Keratinocyte (primary cell): ENCODE results near the gene FAM107B. TPM values are rescaled to one million over a fixed set of nuclear protein-coding genes. Genes with fewer than 3 reads are reported as not detected.

Experiments used
- DNase-seq: peaks from one replicate; pipeline ENCODE4 v3.0.0-alpha.2; 2011; ENCODE audit warnings: low read depth, missing footprints, low spot score
- FAIRE-seq: peaks from 2 replicates; lab custom pipeline; 2011; peaks lifted over from hg19 to GRCh38; lab: Jason Lieb, UNC
- H2AFZ ChIP-seq: 2 replicates; pipeline ENCODE4 v1.6.0; 2012; ENCODE audit warnings: low read length, control low read depth, inconsistent platforms; ENCODE audit not compliant: control insufficient read depth
- H3K27ac ChIP-seq: 2 replicates; pipeline ENCODE4 v1.5.1; 2011; ENCODE audit warnings: low read length; ENCODE audit not compliant: control insufficient read depth, insufficient read depth
- H3K27me3 ChIP-seq: 3 replicates; pipeline ENCODE4 v1.6.0; 2011; ENCODE audit warnings: low read length; ENCODE audit not compliant: control insufficient read depth, insufficient read depth; ENCODE audit errors: extremely low read depth
- H3K36me3 ChIP-seq, 2 experiments: 2 replicates in 1 of 2; 3 replicates in 1 of 2; pipeline ENCODE4 v1.5.1; 2011; ENCODE audit warnings: low read length in 2 of 2, mild to moderate bottlenecking in 1 of 2; ENCODE audit not compliant: control insufficient read depth in 2 of 2, insufficient read depth in 2 of 2; ENCODE audit errors: extremely low read depth in 1 of 2
- H3K4me1 ChIP-seq: 3 replicates; pipeline ENCODE4 v1.5.1; 2011; ENCODE audit warnings: low read length; ENCODE audit not compliant: control insufficient read depth, insufficient read depth; ENCODE audit errors: extremely low read depth
- H3K4me2 ChIP-seq: 3 replicates; pipeline ENCODE4 v1.6.0; 2011; ENCODE audit warnings: low read depth, low read length; ENCODE audit not compliant: control insufficient read depth, insufficient read depth; ENCODE audit errors: extremely low read depth
- H3K4me3 ChIP-seq, 3 experiments: fragments of 200-600 bp in 1 of 3; sonication (generic) in 1 of 3; 2 replicates in 2 of 3; 3 replicates in 1 of 3; pipeline ENCODE4 v1.5.1; 2011 to 2016; ENCODE audit warnings: low read length in 3 of 3, mild to moderate bottlenecking in 3 of 3, control low read depth in 2 of 3, inconsistent platforms in 1 of 3, low read depth in 1 of 3, mixed read lengths in 1 of 3, mixed run types in 1 of 3, moderate library complexity in 1 of 3; ENCODE audit not compliant: control insufficient read depth in 2 of 3, insufficient read depth in 2 of 3; ENCODE audit errors: extremely low read depth in 1 of 3
- H3K79me2 ChIP-seq: 2 replicates; pipeline ENCODE4 v1.6.0; 2012; ENCODE audit warnings: low read length; ENCODE audit not compliant: control insufficient read depth, insufficient read depth
- H3K9ac ChIP-seq: 3 replicates; pipeline ENCODE4 v1.6.0; 2011; ENCODE audit warnings: low read length; ENCODE audit not compliant: control insufficient read depth, insufficient read depth; ENCODE audit errors: extremely low read depth
- H3K9me1 ChIP-seq: 3 replicates; pipeline ENCODE4 v1.6.0; 2011; ENCODE audit warnings: low read length; ENCODE audit not compliant: control insufficient read depth, insufficient read depth; ENCODE audit errors: extremely low read depth
- H3K9me3 ChIP-seq: 2 replicates; pipeline ENCODE4 v1.5.1; 2012; ENCODE audit warnings: low read depth, low read length; ENCODE audit not compliant: control insufficient read depth
- H4K20me1 ChIP-seq: 3 replicates; pipeline ENCODE4 v1.6.0; 2011; ENCODE audit warnings: low read length; ENCODE audit not compliant: control insufficient read depth, insufficient read depth; ENCODE audit errors: extremely low read depth
- EZH2 ChIP-seq: IDR thresholded peaks from one replicate; pipeline ENCODE4 v1.6.1; 2012; ENCODE audit warnings: inconsistent platforms, mild to moderate bottlenecking, low read length, moderate library complexity
- dilution Hi-C: fragments of 300-500 bp; cut with MboI; formaldehyde crosslinking; loops from one replicate; pipeline ENCODE4 v1.7.0; 2020; ENCODE audit warnings: low sequenced_read_pairs; ENCODE audit not compliant: extremely low pct_ligation_motif_present
- polyA plus RNA-seq, 5 experiments: library from polyadenylated mRNA; depleted of rRNA in 3 of 5; stranded (reverse) in 3 of 5; stranded (forward) in 1 of 5; unstranded in 1 of 5; fragments of >200 nt; gene quantifications; 1 replicate in 1 of 5; 2 replicates in 3 of 5; 3 replicates in 1 of 5; pipeline versions ENCODE4 v1.2.1 to v1.2.3, GENCODE V29; 2011 to 2012; ENCODE audit warnings: missing spikeins in 2 of 5, low read depth in 1 of 5, low replicate concordance in 1 of 5
- TF ChIP-seq, protein P1 (sequence below), 3 experiments: IDR thresholded peaks in 1 of 3; conservative IDR thresholded peaks in 1 of 3; optimal IDR thresholded peaks in 1 of 3; 2 replicates in 2 of 3; 3 replicates in 1 of 3; pipeline versions ENCODE3 to v1.5.1; 2011; ENCODE audit warnings: low read length in 3 of 3, mild to moderate bottlenecking in 3 of 3, moderate library complexity in 2 of 3, control low read depth in 1 of 3, inconsistent platforms in 1 of 3; ENCODE audit not compliant: insufficient read depth in 2 of 3; ENCODE audit errors: extremely low read depth in 1 of 3

Gene FAM107B
- polyA plus RNA-seq, 1 donor (not counting 4 experiments of a cell fraction or from before 2014, with no cell fraction given), result 8.7 TPM

- no peaks in the 10 kb centered on the region for H3K9me3 ChIP-seq
- no peak overlapping the region for H2AFZ ChIP-seq
- no peak overlapping the region for H3K4me3 ChIP-seq
- H3K9ac ChIP-seq, result no peak overlapping the region
- DNase-seq (no peak), FAIRE-seq (no peak)
- TF ChIP-seq, protein P1, sequence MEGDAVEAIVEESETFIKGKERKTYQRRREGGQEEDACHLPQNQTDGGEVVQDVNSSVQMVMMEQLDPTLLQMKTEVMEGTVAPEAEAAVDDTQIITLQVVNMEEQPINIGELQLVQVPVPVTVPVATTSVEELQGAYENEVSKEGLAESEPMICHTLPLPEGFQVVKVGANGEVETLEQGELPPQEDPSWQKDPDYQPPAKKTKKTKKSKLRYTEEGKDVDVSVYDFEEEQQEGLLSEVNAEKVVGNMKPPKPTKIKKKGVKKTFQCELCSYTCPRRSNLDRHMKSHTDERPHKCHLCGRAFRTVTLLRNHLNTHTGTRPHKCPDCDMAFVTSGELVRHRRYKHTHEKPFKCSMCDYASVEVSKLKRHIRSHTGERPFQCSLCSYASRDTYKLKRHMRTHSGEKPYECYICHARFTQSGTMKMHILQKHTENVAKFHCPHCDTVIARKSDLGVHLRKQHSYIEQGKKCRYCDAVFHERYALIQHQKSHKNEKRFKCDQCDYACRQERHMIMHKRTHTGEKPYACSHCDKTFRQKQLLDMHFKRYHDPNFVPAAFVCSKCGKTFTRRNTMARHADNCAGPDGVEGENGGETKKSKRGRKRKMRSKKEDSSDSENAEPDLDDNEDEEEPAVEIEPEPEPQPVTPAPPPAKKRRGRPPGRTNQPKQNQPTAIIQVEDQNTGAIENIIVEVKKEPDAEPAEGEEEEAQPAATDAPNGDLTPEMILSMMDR (optimal IDR thresholded peaks at IDR 0.05 in 1 of 3, IDR thresholded peaks at IDR 0.05 in 1 of 3, conservative IDR thresholded peaks at IDR 0.05 in 1 of 3; ENCODE audit: extremely low read depth in 1 of 3, insufficient read depth in 2 of 3, low read length in 3 of 3), result no peak
- no peak for TF ChIP-seq EZH2
- no peaks in the 10 kb centered on the region for H3K79me2 ChIP-seq
- H4K20me1 ChIP-seq, result no peaks in the 10 kb centered on the region
- H3K4me1 ChIP-seq, result no peaks in the 10 kb centered on the region
- H3K36me3 ChIP-seq, result no peaks in the 10 kb centered on the region
- no peaks in the 10 kb centered on the region for H3K27me3 ChIP-seq
- H3K9me1 ChIP-seq, result no peaks in the 10 kb centered on the region
- H3K4me2 ChIP-seq, result no peak overlapping the region
- dilution Hi-C loops, result no loop called here
- H3K27ac ChIP-seq, result no peak overlapping the region
These were observed 78.7 kb downstream of the FAM107B start for GRCh38 chr10:14695847-14696480.

DNA sequence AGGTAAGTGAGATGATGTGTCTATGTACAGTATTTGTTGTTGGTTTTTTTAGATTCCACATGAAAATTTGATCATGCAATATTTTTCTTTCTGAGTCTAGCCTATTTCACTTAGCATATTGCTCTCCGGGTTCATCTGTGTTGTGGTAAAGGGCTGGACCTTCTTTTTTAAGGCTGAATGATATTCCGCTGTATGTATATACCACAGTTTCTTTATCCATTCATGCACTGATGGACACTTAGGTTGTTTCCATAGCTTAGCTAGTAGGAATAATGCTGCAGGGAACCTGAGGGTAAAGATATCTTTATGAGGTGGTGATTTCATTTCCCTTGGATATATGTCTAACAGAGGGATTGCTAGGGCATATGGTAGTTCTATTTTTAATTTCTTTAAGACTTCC is 80.8 kb downstream of the FAM107B start:
- Histone ChIP-seq H3K27ac (no peak overlapping the region), H3K9me3 (no peaks in the 10 kb centered on the region), H3K9me1 (no peaks in the 10 kb centered on the region), H4K20me1 (no peaks in the 10 kb centered on the region), H3K27me3 (no peaks in the 10 kb centered on the region), H3K79me2 (no peaks in the 10 kb centered on the region), H3K4me1 (no peaks in the 10 kb centered on the region), H3K9ac (no peak overlapping the region), H3K4me3 (no peak overlapping the region), H2AFZ (no peak overlapping the region), H3K4me2 (no peak overlapping the region), H3K36me3 (no peaks in the 10 kb centered on the region)
- FAIRE-seq, result no peak
- DNase-seq, result no peak
- TF ChIP-seq EZH2, result no peak
- TF ChIP-seq, protein P1 (optimal IDR thresholded peaks at IDR 0.05 in 1 of 3, IDR thresholded peaks at IDR 0.05 in 1 of 3, conservative IDR thresholded peaks at IDR 0.05 in 1 of 3; ENCODE audit: extremely low read depth in 1 of 3, insufficient read depth in 2 of 3, low read length in 3 of 3), result no peak
- dilution Hi-C loops, result no loop called here
